Thoracic aorta (tissue), 2 donors: ENCODE results near the gene DOCK3. TPM values are rescaled to one million over a fixed set of nuclear protein-coding genes. Genes with fewer than 3 reads are reported as not detected.

Experiments used
- ATAC-seq: fragments of 150-250 bp; one replicate; pipeline ENCODE4 v1.8.0; 2017; ENCODE audit warnings: low read depth; ENCODE audit not compliant: insufficient number of reproducible peaks, low FRiP score
- DNase-seq: peaks from one replicate; pipeline ENCODE4 v3.0.0-alpha.2; 2020; ENCODE audit warnings: low spot score
- H3K27ac ChIP-seq, 2 donors: fragments of 200-600 bp; sonication (generic); 1 replicate in 1 of 2; 2 replicates in 1 of 2; pipeline ENCODE4 v1.5.1; 2016; ENCODE audit warnings: mild to moderate bottlenecking in 2 of 2, moderate library complexity in 2 of 2
- H3K27me3 ChIP-seq: fragments of 200-600 bp; sonication (generic); replicated peaks from 2 replicates; pipeline ENCODE4 v1.6.0; 2016; ENCODE audit warnings: mild to moderate bottlenecking; ENCODE audit not compliant: insufficient read depth
- H3K36me3 ChIP-seq: fragments of 200-600 bp; sonication (generic); one replicate; pipeline ENCODE4 v1.5.1; 2016
- H3K4me1 ChIP-seq, 2 donors: fragments of 200-600 bp; sonication (generic); 1 replicate in 1 of 2; 2 replicates in 1 of 2; pipeline versions ENCODE4 v1.5.1 to v1.6.0; 2016; ENCODE audit warnings: low read depth in 2 of 2, mild to moderate bottlenecking in 1 of 2; ENCODE audit not compliant: control insufficient read depth in 1 of 2
- H3K4me3 ChIP-seq: fragments of 200-600 bp; sonication (generic); 2 replicates; pipeline ENCODE4 v1.5.1; 2016; ENCODE audit warnings: mild to moderate bottlenecking
- H3K9me3 ChIP-seq: fragments of 200-600 bp; sonication (generic); 2 replicates; pipeline ENCODE4 v1.5.1; 2016
- CTCF ChIP-seq: fragments of 200-600 bp; sonication (generic); IDR thresholded peaks from one replicate; pipeline ENCODE4 v1.5.1; 2019; ENCODE audit warnings: antibody characterized with exemption
- total RNA-seq, 2 donors: library from RNA; depleted of rRNA; stranded (reverse); fragments of >200 nt; gene quantifications; one replicate each; pipeline versions ENCODE4 v1.1.0 to v1.2.3, GENCODE V29; 2016

The DOCK3 gene
- total RNA-seq, 2 donors from 2014 or later: 0.14 to 0.71 TPM

- DNase-seq (no peak), ATAC-seq (no peak)
- no peak for TF ChIP-seq CTCF
- Histone ChIP-seq H3K27me3 (no peaks in the 10 kb centered on the region), H3K4me3 (no peak overlapping the region), H3K4me1 (peaks cover 0 to 23% of the 10 kb centered on the region in 2 donors), H3K27ac (no peak overlapping the region), H3K9me3 (no peaks in the 10 kb centered on the region), H3K36me3 (no peaks in the 10 kb centered on the region)
These were observed 46.1 kb upstream of the DOCK3 start for GRCh38 chr3:50628601-50629000.

- Histone ChIP-seq H3K27me3 (no peaks in the 10 kb centered on the region), H3K9me3 (no peaks in the 10 kb centered on the region), H3K4me1 (peaks cover 0 to 14% of the 10 kb centered on the region in 2 donors), H3K4me3 (no peak overlapping the region), H3K36me3 (no peaks in the 10 kb centered on the region), H3K27ac (no peak overlapping the region)
- TF ChIP-seq CTCF: no peak
- ATAC-seq: no peak
- DNase-seq: no peak
These were observed 44.3 kb upstream of the DOCK3 start for GRCh38 chr3:50630394-50630793.

GRCh38 chr3:50630877-50631276 lies 43.9 kb upstream of the DOCK3 start:
- TF ChIP-seq CTCF: no peak
- DNase-seq: no peak
- Histone ChIP-seq H3K36me3 (no peaks in the 10 kb centered on the region), H3K9me3 (no peaks in the 10 kb centered on the region), H3K4me1 (peaks cover 0 to 14% of the 10 kb centered on the region in 2 donors), H3K4me3 (no peak overlapping the region), H3K27ac (no peak overlapping the region), H3K27me3 (no peaks in the 10 kb centered on the region)
- no peak for ATAC-seq

- no peak for ATAC-seq
- no peak for TF ChIP-seq CTCF
- H3K4me3 ChIP-seq: no peak overlapping the region
- no peak overlapping the region for H3K27ac ChIP-seq
- H3K9me3 ChIP-seq: no peaks in the 10 kb centered on the region
- H3K27me3 ChIP-seq: no peaks in the 10 kb centered on the region
- DNase-seq: no peak
- peaks cover 0 to 14% of the 10 kb centered on the region in 2 donors for H3K4me1 ChIP-seq
- no peaks in the 10 kb centered on the region for H3K36me3 ChIP-seq
These were observed 42.3 kb upstream of the DOCK3 start for GRCh38 chr3:50632450-50632849.

GRCh38 chr3:50633230-50633790 lies 41.4 kb upstream of the DOCK3 start:
- DNase-seq (no peak), ATAC-seq (no peak)
- no peak overlapping the region for H3K27ac ChIP-seq
- H3K36me3 ChIP-seq: no peaks in the 10 kb centered on the region
- H3K27me3 ChIP-seq: no peaks in the 10 kb centered on the region
- peaks cover 0 to 17% of the 10 kb centered on the region in 2 donors for H3K4me1 ChIP-seq
- no peak for TF ChIP-seq CTCF
- no peak overlapping the region for H3K4me3 ChIP-seq
- no peaks in the 10 kb centered on the region for H3K9me3 ChIP-seq
